Heart right ventricle (tissue), 16 donors: Measurements from ENCODE around the gene BNIPL. TPM values are rescaled to one million over a fixed set of nuclear protein-coding genes. Genes with fewer than 3 reads are reported as not detected.

Source experiments
- ATAC-seq, 8 donors: fragments of 200-7000 bp; cut with Tn5 transposase; one replicate each; pipeline ENCODE4 v1.9.1; 2020; ENCODE audit warnings: mild to moderate bottlenecking in 8 of 8, moderate library complexity in 8 of 8, moderate number of reproducible peaks in 1 of 8
- DNase-seq, 2 donors: peaks; one replicate each; pipeline ENCODE4 v3.0.0-alpha.2; 2020
- H3K27ac ChIP-seq, 10 donors: fragments of 200-600 bp; sonication (generic) in 2 of 10; one replicate each; pipeline versions ENCODE4 v1.5.0 to v1.8.0; 2020 to 2022; ENCODE audit warnings: mild to moderate bottlenecking in 3 of 10
- H3K27me3 ChIP-seq, 7 donors: fragments of 200-600 bp; one replicate each; pipeline ENCODE4 v1.8.0; 2021 to 2022; ENCODE audit warnings: mild to moderate bottlenecking in 2 of 7
- H3K36me3 ChIP-seq, 9 donors: fragments of 200-600 bp; sonication (generic) in 1 of 9; one replicate each; pipeline versions ENCODE4 v1.5.0 to v1.8.0; 2020 to 2022; ENCODE audit warnings: mild to moderate bottlenecking in 2 of 9
- H3K4me1 ChIP-seq, 9 donors: fragments of 200-600 bp; sonication (generic) in 1 of 9; one replicate each; pipeline versions ENCODE4 v1.5.0 to v1.8.0; 2020 to 2022; ENCODE audit warnings: mild to moderate bottlenecking in 4 of 9
- H3K4me3 ChIP-seq, 10 donors: fragments of 200-600 bp; sonication (generic) in 2 of 10; one replicate each; pipeline versions ENCODE4 v1.5.0 to v1.8.0; 2020 to 2022; ENCODE audit warnings: mild to moderate bottlenecking in 7 of 10, moderate library complexity in 2 of 10
- H3K9me3 ChIP-seq, 11 donors: fragments of 200-600 bp in 10 of 11; sonication (generic) in 2 of 11; one replicate each; pipeline versions ENCODE4 v1.5.0 to v1.8.0; 2013 to 2022; ENCODE audit warnings: mild to moderate bottlenecking in 2 of 11, control low read depth in 1 of 11, moderate library complexity in 1 of 11
- WGBS, 2 donors: extraction: QIAGEN DNeasy Blood & Tissue Kit; methylation state at CpG; one replicate each; pipeline ENCODE4 v1.1.7; 2013; ENCODE audit warnings: inconsistent platforms in 1 of 2; 5-methylcytosine and 5-hydroxymethylcytosine counted together
- intact Hi-C, 10 donors: fragments of 100-400 bp; cut with DNase I; formaldehyde crosslinking; loops; one replicate each; pipeline versions ENCODE4 v1.11.1 to v1.14.2; 2022
- polyA plus RNA-seq, 2 donors: library from polyadenylated mRNA; stranded (reverse); fragments of 200-250 nt; gene quantifications; one replicate each; pipeline ENCODE4 v1.2.3, GENCODE V29; 2013
- total RNA-seq, 10 donors: library from RNA; stranded (reverse); fragmentation: NEBNext Ultra II Directional in 3 of 10; extraction: Animal tissue kit (Norgen Biotek cat#: 25700) in 3 of 10; gene quantifications; one replicate each; pipeline versions ENCODE4 v1.2.1 to v1.2.4, GENCODE V29; 2021 to 2023
- TF ChIP-seq, protein P1 (sequence below), 9 donors: fragments of 200-600 bp; sonication (generic) in 2 of 9; IDR thresholded peaks; one replicate each; pipeline versions ENCODE4 v1.5.0 to v1.8.0; 2021 to 2022; ENCODE audit warnings: antibody characterized with exemption in 9 of 9, mild to moderate bottlenecking in 5 of 9, moderate library complexity in 1 of 9
- donor health status: Arrhythmogenic right ventricular cardiomyopathy.
- donor health status: ischemic (EF 13 %, LVEDD 7.1; RV severe dilation, severe dysfunction).
- donor health status: healthy with polysubstance abuse.
- donor health status: DM: no; HTN: yes; CAD: no.
- donor health status: DM: no; HTN: no; CAD: no.
- donor health status: ischemic (EF 25% LVEDD 6.9; RV normal size, moderate dysfunction).
- donor health status: ischemic (EF 25% LVEDD 5.7; RV mildly dilated, moderate dysfunction).
- donor health status: healthy.
- donor health status: DM: yes; HTN: yes; CAD: no.
- donor health status: Ischemic cardiomyopathy.
- donor health status: ischemic (EF 35%, LVEDD 5.7; RV mildly dilated, moderate dysfunction).
- donor health status: nonischemic (EF 11% LVEDD 7.7; RV severe dilation, severe dysfunction).
- donor health status: DM: yes; HTN: yes; CAD: no.
- donor health status: PGD.
- donor health status: ischemic (EF 29% LVEDD 5.4; RV normal size, mild dysfunction).
- donor health status: nonischemic (EF 23%, LVEDD 6.1; RV moderate dilation, normal function).

The BNIPL gene
- total and polyA plus RNA-seq, 12 donors = 0.06 to 1.8 (median 0.32) TPM

DNA sequence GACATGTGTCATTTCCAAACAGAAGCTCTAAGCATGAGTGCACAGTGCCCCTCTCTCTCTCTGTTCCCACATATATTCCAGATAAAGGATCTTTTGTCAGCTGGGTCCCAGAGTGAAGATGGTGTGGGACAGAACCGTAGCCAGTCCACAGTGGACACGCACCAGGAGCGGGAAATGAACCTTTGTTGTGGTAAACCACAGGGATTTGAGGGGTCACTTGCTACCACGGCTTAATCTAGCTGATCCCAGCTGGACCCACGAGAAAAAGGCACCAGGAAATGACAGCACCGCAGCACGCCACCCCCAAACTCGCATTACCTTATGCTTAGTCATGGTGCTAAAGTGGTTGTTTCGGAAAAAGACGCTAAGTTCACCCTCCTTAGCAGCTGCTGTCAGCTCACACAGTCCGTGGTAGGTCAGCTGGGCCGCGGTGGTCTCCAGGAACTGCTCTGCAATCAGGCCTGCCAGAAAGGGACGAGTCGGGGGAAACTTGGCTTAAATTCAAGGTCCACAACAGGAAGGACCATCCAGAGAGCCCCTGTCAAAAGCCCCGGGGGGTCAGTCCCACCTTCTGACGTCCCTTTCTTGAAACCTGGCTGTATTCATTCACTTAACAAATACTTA is 37.2 kb upstream of the BNIPL start:
- no peaks in the 10 kb centered on the region for H3K9me3 ChIP-seq
- peak overlapping the region in 2 of 10 donors; percentile 2 to 39 for H3K27ac ChIP-seq
- 72 to 73% methylated on average over 17 of the region's 17 CpGs for WGBS, 2 donors
- H3K27me3 ChIP-seq = no peaks in the 10 kb centered on the region
- TF ChIP-seq, protein P1, sequence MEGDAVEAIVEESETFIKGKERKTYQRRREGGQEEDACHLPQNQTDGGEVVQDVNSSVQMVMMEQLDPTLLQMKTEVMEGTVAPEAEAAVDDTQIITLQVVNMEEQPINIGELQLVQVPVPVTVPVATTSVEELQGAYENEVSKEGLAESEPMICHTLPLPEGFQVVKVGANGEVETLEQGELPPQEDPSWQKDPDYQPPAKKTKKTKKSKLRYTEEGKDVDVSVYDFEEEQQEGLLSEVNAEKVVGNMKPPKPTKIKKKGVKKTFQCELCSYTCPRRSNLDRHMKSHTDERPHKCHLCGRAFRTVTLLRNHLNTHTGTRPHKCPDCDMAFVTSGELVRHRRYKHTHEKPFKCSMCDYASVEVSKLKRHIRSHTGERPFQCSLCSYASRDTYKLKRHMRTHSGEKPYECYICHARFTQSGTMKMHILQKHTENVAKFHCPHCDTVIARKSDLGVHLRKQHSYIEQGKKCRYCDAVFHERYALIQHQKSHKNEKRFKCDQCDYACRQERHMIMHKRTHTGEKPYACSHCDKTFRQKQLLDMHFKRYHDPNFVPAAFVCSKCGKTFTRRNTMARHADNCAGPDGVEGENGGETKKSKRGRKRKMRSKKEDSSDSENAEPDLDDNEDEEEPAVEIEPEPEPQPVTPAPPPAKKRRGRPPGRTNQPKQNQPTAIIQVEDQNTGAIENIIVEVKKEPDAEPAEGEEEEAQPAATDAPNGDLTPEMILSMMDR (IDR thresholded peaks at IDR 0.05) = no peak
- ATAC-seq (no peak), DNase-seq (no peak)
- H3K4me1 ChIP-seq = peaks cover 6 to 61% (median 35%) of the 10 kb centered on the region in 9 donors
- intact Hi-C loops = no loop called here
- no peak overlapping the region for H3K4me3 ChIP-seq
- H3K36me3 ChIP-seq = peaks cover 0 to 64% (median 34%) of the 10 kb centered on the region in 9 donors

DNA sequence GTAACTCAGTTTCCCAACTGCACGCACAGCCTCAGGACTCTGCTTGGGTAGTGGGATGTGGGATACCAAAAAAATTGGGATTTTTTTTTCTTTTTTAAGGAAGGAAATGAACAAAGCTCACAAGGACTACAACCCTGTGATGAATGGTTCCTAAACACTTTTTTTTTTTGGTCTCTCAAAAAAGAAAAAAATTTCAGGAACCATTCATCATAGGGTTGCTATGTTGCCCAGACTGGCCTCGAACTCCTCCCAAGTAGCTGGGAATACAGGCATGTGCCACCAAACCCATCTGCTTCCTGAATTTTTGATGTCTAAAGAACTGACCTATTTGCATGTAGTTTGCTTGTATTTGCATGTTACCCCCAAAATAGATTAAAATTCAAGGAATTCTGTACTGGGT is 36.5 kb upstream of the BNIPL start:
- Histone ChIP-seq H3K27me3 (no peaks in the 10 kb centered on the region), H3K4me1 (peaks cover 6 to 69% (median 43%) of the 10 kb centered on the region in 9 donors), H3K4me3 (no peak overlapping the region), H3K27ac (no peak overlapping the region), H3K36me3 (peaks cover 0 to 64% (median 34%) of the 10 kb centered on the region in 9 donors), H3K9me3 (no peaks in the 10 kb centered on the region)
- intact Hi-C loops = loop anchor here in 1 of 10 donors (10.0 kb wide), 1 partner anchor 55 kb away; the partner anchor contains the start of gene CDC42SE1
- ATAC-seq (no peak), DNase-seq (no peak)
- TF ChIP-seq, protein P1 (IDR thresholded peaks at IDR 0.05) = no peak
- WGBS, 2 donors = 88 to 93% methylated on average over 2 of the region's 2 CpGs

DNA sequence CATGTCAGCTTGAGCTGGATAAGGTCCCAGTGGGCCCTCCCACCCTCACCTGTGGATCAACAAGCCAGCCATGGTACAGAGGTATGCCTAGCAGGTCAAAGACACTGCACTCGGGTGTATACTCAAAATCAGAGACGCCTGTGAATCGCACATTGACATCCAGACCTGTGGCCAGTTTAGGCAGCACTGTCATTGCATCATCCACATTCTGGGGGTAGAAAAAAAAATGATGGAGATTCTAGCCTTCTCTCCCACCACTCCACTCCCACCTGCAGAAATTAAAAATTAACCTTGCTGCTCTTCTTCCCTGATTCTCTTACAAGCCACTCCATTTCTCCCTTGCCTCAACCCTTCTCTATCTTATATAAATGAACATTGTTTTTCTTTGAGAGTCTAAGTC is 36.0 kb upstream of the BNIPL start:
- H3K27me3 ChIP-seq = no peaks in the 10 kb centered on the region
- no peak overlapping the region for H3K4me3 ChIP-seq
- ATAC-seq = no peak
- intact Hi-C loops = loop anchor here in 1 of 10 donors (10.0 kb wide), 1 partner anchor 54 kb away; the partner anchor contains the start of gene CDC42SE1
- no peaks in the 10 kb centered on the region for H3K9me3 ChIP-seq
- peak overlapping the region in 1 of 10 donors; percentile 92 for H3K27ac ChIP-seq
- peaks cover 0 to 64% (median 34%) of the 10 kb centered on the region in 9 donors for H3K36me3 ChIP-seq
- WGBS, 2 donors = 98 to 99% methylated on average over 3 of the region's 3 CpGs
- no peak for DNase-seq
- TF ChIP-seq, protein P1 (IDR thresholded peaks at IDR 0.05) = no peak
- peaks cover 3 to 71% (median 44%) of the 10 kb centered on the region in 9 donors for H3K4me1 ChIP-seq

DNA sequence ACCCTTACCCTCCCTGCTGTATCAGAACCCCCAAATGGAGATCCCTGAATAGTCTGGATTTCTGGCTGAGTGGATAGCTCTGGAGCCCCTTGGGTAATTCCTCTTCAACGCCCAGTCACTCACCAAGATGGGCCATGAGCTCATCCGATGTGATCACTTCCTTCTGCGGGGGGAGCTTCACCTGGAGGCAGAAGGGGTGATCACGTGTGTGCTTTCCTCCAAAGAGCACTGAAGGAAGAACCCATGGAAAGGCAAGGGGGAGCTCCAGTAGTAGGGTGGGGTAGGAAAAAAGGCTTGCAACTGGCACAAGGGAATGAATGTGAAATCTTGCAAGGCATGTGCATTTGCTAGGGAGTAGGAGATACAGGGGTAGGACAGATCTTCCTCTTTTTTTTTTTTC is 34.8 kb upstream of the BNIPL start:
- H3K4me3 ChIP-seq = no peak overlapping the region
- ATAC-seq = no peak
- TF ChIP-seq, protein P1 (IDR thresholded peaks at IDR 0.05) = no peak
- peaks cover 0 to 61% (median 31%) of the 10 kb centered on the region in 9 donors for H3K36me3 ChIP-seq
- peaks cover 0 to 72% (median 41%) of the 10 kb centered on the region in 9 donors for H3K4me1 ChIP-seq
- DNase-seq = no peak
- intact Hi-C loops = loop anchor here in 1 of 10 donors (10.0 kb wide), 1 partner anchor 53 kb away; the partner anchor contains the start of gene CDC42SE1
- H3K9me3 ChIP-seq = no peaks in the 10 kb centered on the region
- H3K27me3 ChIP-seq = no peaks in the 10 kb centered on the region
- H3K27ac ChIP-seq = peak overlapping the region in 1 of 10 donors; percentile 92
- WGBS, 2 donors = 64 to 69% methylated on average over 4 of the region's 4 CpGs
